HepG2 (cell line): Measurements from ENCODE around the gene CTRL. TPM values are rescaled to one million over a fixed set of nuclear protein-coding genes. Genes with fewer than 3 reads are reported as not detected.

Experiments used
- ATF5 ChIP-seq: sonication (generic); formaldehyde crosslinking; IDR thresholded peaks from 2 replicates; pipeline ENCODE4 v1.4.0; 2020; ENCODE audit warnings: mild to moderate bottlenecking, low read depth, missing genetic modification reagents
- CBX5 ChIP-seq: sonication (generic); formaldehyde crosslinking; IDR thresholded peaks from 2 replicates; pipeline ENCODE4 v1.4.0; 2020; ENCODE audit warnings: missing genetic modification reagents, borderline replicate concordance
- EED ChIP-seq: sonication (generic); formaldehyde crosslinking; IDR thresholded peaks from 2 replicates; pipeline ENCODE4 v1.5.0; 2020; ENCODE audit warnings: mild to moderate bottlenecking, missing genetic modification reagents
- ERF ChIP-seq: IDR thresholded peaks from 2 replicates; pipeline ENCODE4 v1.6.1; 2018; ENCODE audit warnings: missing biosample characterization, missing genetic modification reagents
- GLI4 ChIP-seq: sonication (generic); formaldehyde crosslinking; IDR thresholded peaks from 2 replicates; pipeline ENCODE4 v1.5.1; 2020; ENCODE audit warnings: missing genetic modification reagents, mild to moderate bottlenecking, moderate library complexity, borderline replicate concordance
- HOXA7 ChIP-seq: sonication (generic); formaldehyde crosslinking; IDR thresholded peaks from 2 replicates; pipeline ENCODE4 v1.8.1; 2022; ENCODE audit warnings: mild to moderate bottlenecking, missing genetic modification reagents, moderate library complexity
- IKZF1 ChIP-seq: fragments of 450-650 bp; IDR thresholded peaks from 2 replicates; pipeline ENCODE4 v1.7.1; 2016
- JDP2 ChIP-seq: sonication (generic); formaldehyde crosslinking; IDR thresholded peaks from 2 replicates; pipeline ENCODE4 v1.8.1; 2022; ENCODE audit warnings: missing genetic modification reagents, borderline replicate concordance
- KDM5B ChIP-seq: sonication (generic); formaldehyde crosslinking; IDR thresholded peaks from 2 replicates; pipeline ENCODE4 v1.4.0; 2020; ENCODE audit warnings: missing genetic modification reagents, mild to moderate bottlenecking, borderline replicate concordance
- KMT2B ChIP-seq: IDR thresholded peaks from 2 replicates; pipeline ENCODE4 v1.6.1; 2016; ENCODE audit warnings: missing genetic modification reagents, missing compliant biosample characterization
- MZF1 ChIP-seq: sonication (generic); formaldehyde crosslinking; IDR thresholded peaks from 2 replicates; pipeline ENCODE4 v1.8.1; 2023; ENCODE audit warnings: mild to moderate bottlenecking, missing genetic modification reagents, borderline replicate concordance
- SOX13 ChIP-seq, 3 experiments: fragments of 450-650 bp in 1 of 3; sonication (generic) in 1 of 3; formaldehyde crosslinking in 1 of 3; IDR thresholded peaks in 2 of 3; conservative IDR thresholded peaks in 1 of 3; 2 replicates each; pipeline versions ENCODE4 v1.5.0 to v1.6.1; 2016 to 2020; ENCODE audit warnings: antibody characterized with exemption in 1 of 3, mild to moderate bottlenecking in 1 of 3, missing compliant biosample characterization in 1 of 3, missing genetic modification reagents in 1 of 3, moderate library complexity in 1 of 3
- U2AF1 ChIP-seq: fragments of 200-400 bp; formaldehyde crosslinking; optimal IDR thresholded peaks from 2 replicates; pipeline ENCODE3; 2017; ENCODE audit warnings: mild to moderate bottlenecking, low read depth, low read length
- ZBTB34 ChIP-seq: sonication (generic); formaldehyde crosslinking; IDR thresholded peaks from 2 replicates; pipeline ENCODE4 v1.8.0; 2022; ENCODE audit warnings: mild to moderate bottlenecking, missing genetic modification reagents
- ZBTB7A ChIP-seq: sonication (generic); formaldehyde crosslinking; IDR thresholded peaks from 2 replicates; pipeline ENCODE4 v1.8.0; 2022; ENCODE audit warnings: mild to moderate bottlenecking, missing genetic modification reagents
- ZNF10 ChIP-seq: sonication (generic); formaldehyde crosslinking; IDR thresholded peaks from 2 replicates; pipeline ENCODE4 v1.4.0; 2020; ENCODE audit warnings: mild to moderate bottlenecking, low read depth, missing genetic modification reagents, borderline replicate concordance
- ZNF281 ChIP-seq: sonication (generic); formaldehyde crosslinking; IDR thresholded peaks from 2 replicates; pipeline ENCODE4 v1.4.0; 2020; ENCODE audit warnings: missing genetic modification reagents, borderline replicate concordance
- ZNF670 ChIP-seq: sonication (generic); formaldehyde crosslinking; IDR thresholded peaks from 2 replicates; pipeline ENCODE4 v1.8.0; 2022; ENCODE audit warnings: mild to moderate bottlenecking, missing genetic modification reagents, borderline replicate concordance
- ZNF687 ChIP-seq: sonication (generic); formaldehyde crosslinking; IDR thresholded peaks from 2 replicates; pipeline ENCODE4 v1.5.1; 2020; ENCODE audit warnings: mild to moderate bottlenecking, missing genetic modification reagents, moderate library complexity
- polyA plus RNA-seq, 8 experiments: library from polyadenylated mRNA; depleted of rRNA in 3 of 8; stranded (reverse) in 7 of 8; unstranded in 1 of 8; fragments of >200 nt; fragmentation: Illumina TruSeq in 4 of 8; extraction: Trizol in 4 of 8; gene quantifications; 2 replicates each; pipeline versions ENCODE4 v1.2.1 to v1.2.3, GENCODE V29; 2011 to 2016; ENCODE audit warnings: low read depth in 4 of 8, missing spikeins in 1 of 8, mixed read lengths in 1 of 8; ENCODE audit not compliant: insufficient read depth in 1 of 8
- total RNA-seq, 5 experiments: library from RNA; depleted of rRNA; stranded (reverse); fragments of >200 nt; fragmentation: Illumina TruSeq; extraction: Trizol; gene quantifications; 2 replicates each; pipeline ENCODE4 v1.2.3, GENCODE V29; 2016; ENCODE audit warnings: low read depth in 1 of 5

CTRL gene
- total and polyA plus RNA-seq, 2 of the 13 experiments (the other 11 are each of a cell fraction or from before 2014, with no cell fraction given), result 1.9 to 2.7 TPM

- TF ChIP-seq ZNF281 (CRISPR knock-in tag) (no peak), IKZF1 (no peak), MZF1 (CRISPR knock-in tag) (peak; percentile 77; the same call in 1 of the 2 replicates), ZBTB7A (CRISPR knock-in tag) (0 out of 2 replicates have a peak, but pooled peaks have one; percentile 49), ATF5 (CRISPR knock-in tag) (0 out of 2 replicates have a peak, but pooled peaks have one; percentile 51), CBX5 (CRISPR knock-in tag) (no peak), JDP2 (CRISPR knock-in tag) (no peak), EED (CRISPR knock-in tag) (peak; percentile 86), KMT2B (peak; percentile 50; the same call in 1 of the 2 replicates), U2AF1 (no peak), ERF (CRISPR knock-in tag) (peak; percentile 22), HOXA7 (CRISPR knock-in tag) (no peak), GLI4 (CRISPR knock-in tag) (no peak; the same call in 1 of the 2 replicates), KDM5B (peak; percentile 97), ZNF687 (peak; percentile 86), ZNF670 (CRISPR knock-in tag) (peak; percentile 63; the same call in 1 of the 2 replicates), SOX13 (IDR thresholded peaks at IDR 0.05) (no peak), SOX13 (CRISPR knock-in tag; conservative IDR thresholded peaks at IDR 0.05 in 1 of 2, IDR thresholded peaks at IDR 0.05 in 1 of 2) (0 out of 4 replicates have a peak, but pooled peaks of 1 of the 2 experiments have one; percentile 74), ZBTB34 (CRISPR knock-in tag) (peak; percentile 41; the same call in 1 of the 2 replicates), ZNF10 (CRISPR knock-in tag) (no peak)
These were observed 38.5 kb downstream of the CTRL start, which contains the start of gene PSKH1 (continued) for GRCh38 chr16:67892899-67893742.
